Measurements from ENCODE around the gene SLC6A8.
"Not testable (repeated sequence)": the region's sequence is repeated elsewhere in the genome, so short reads cannot be mapped to it uniquely, and the experiment has no call there.

The SLC6A8 gene

GRCh38 chrX:153672531-153673427 is 14.9 kb upstream of the SLC6A8 start:
- DNase-seq: no peak

- no peak for DNase-seq
These were observed 14.1 kb upstream of the SLC6A8 start, which contains the start of gene PNCK for GRCh38 chrX:153673428-153674218. Gene PNCK, minus strand, starts transcription at chrX:153673813. Its CDS starts 737 bp downstream, at chrX:153673076.

DNA sequence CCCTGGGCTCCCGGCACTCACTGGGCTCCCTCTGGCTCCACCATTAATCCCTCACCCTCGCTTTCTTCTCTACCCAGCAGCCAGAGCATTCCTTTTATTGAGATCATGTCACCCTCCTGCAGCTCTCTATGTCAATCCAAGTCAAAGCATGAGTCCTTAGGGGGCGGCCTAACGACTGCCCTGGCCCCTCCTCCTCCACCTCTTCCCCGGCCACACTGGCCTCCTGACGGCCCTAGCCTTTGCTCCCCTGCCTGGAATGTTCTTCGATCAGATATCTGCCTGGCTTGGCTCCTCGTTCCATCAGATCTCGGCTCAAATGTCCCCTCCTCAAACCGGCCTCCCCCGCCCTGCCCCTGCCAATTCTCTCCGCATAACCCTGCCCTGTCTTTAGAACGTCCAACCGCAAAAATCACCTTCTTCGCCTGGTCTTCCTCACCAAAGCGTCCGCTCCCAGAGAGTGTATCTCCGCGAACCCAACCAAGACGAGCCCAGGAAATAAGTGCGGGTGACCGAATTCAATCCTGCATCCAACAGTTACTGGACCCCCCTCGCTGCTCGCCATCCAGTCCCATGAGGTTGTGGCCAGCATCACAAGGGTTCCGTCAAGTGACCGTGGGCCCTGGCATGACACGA is 13.4 kb upstream of the SLC6A8 start:
- no peak for DNase-seq

DNA sequence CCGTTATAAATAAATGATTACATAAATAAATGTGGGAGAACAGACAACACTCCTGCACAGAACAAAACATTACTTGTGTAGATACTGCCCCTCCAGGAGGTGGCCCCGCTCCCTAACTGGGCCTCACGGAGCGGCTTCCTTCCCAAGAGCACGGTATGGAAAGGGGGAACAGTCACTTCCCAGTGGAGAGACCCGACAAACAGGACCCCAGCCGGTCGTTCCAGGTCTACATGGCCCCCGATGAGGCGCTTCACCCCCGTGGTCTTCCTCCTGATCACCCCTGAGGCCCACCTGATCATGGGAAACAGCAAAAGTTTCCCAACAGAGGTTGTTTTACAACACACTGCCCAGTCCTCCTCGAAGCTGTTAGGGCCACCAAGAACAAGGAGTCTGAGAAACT is 6.6 kb upstream of the SLC6A8 start:
- no peak for DNase-seq

GRCh38 chrX:153683486-153683885 is 4.2 kb upstream of the SLC6A8 start:
- not testable (repeated sequence) for DNase-seq

DNA sequence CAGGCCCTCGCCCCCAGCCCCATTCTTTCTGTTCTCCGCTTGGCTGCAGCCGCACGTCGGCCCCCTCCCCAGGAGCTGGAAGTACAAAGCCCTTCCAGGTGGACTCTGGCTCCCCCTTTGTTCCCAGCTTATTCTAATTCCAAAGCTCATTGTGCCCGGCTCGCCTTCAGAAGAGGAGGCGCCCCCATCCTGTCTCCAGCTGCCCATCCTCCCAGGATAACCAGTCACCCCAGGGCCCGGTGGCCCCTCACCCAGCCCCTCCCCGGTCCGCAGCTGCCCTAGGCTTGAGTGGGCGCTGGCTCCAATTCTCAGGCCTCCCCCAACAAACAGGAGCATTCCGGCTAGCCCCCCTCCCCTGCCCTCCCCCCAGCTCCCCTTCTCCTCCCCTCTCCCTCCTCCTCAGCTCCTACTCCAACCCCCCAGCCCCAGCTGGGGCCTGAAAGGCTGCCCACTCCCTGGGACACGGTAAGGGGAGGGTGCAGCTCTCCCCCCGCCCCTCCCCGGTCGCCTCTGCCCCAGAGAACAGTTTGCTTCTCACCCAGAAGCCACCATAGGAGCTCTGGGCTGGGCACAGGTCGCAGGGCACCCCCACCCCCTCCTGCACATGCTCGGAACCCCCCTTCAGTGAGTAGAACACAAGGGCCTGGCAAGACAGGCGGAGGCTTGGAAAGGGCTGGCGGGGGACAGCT is 3.1 kb upstream of the SLC6A8 start:
- DNase-seq: no peak

DNA sequence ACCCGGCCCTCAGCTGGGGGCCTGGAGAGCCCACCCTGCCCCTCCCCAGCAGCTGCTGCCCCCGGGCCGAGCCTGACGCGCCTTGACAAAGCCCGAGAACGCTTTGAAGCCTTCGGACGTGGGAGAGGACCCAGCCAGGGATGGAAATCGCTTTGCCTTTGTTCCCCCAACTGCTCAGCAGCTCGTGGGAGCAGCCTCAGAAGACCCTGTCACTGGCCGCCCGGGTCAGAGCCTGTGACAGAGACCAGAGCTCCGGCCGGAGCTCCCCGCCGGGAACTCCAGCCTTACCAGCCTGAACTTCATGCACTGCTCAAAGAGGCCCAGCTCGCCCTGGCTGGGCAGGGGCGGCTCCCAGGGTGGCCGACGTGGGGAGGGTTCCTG is 2.6 kb upstream of the SLC6A8 start:
- no peak for DNase-seq

DNA sequence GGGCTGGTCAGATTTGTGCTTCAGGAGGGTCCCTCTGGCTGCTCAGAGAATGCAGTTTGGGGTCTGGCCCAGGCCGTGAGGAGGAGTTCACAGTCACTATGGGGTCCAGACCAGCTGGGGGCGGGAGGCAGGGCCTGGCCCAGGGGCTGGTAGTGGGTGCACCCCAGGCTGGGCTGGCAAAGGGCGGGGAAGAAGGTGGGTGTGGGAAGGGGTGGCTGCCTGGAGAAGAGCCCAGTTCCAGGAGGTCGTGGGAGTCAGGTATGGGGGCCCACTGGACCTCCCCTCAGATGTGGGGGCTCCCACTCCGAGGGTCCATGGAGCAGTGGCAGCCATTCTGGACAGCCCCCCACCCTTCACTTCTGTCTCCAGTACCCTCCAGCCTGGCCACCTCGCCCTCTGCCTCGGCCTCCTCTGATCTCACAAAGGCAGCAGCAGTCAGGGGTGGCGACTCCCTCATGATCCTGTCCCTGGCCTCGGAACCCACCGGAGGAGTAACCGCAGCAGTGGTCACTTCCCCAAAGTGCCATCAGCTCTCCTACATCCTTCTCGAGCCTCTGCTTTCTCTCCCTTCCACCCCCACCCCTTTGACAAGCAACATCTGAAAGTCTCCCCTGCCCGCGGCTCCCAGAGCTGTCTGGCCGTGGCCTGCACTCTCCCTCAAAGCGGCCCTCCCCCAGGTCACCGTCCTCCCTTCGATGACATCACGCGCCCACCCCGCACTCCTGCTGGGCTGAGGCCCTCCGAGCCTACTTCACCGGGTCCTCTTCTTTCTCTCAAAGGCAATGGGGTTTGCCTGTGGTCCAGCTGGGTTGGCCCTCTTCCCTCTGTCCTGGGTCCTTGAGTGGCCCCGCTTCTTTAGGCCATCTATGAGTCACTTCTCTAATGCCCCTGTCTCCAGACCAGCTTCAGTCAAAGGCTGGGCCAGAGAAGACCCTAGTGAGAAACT is 1.7 kb upstream of the SLC6A8 start:
- no peak for DNase-seq

- DNase-seq: no peak
These were observed 1.0 kb upstream of the SLC6A8 start for GRCh38 chrX:153686711-153687110.

DNA sequence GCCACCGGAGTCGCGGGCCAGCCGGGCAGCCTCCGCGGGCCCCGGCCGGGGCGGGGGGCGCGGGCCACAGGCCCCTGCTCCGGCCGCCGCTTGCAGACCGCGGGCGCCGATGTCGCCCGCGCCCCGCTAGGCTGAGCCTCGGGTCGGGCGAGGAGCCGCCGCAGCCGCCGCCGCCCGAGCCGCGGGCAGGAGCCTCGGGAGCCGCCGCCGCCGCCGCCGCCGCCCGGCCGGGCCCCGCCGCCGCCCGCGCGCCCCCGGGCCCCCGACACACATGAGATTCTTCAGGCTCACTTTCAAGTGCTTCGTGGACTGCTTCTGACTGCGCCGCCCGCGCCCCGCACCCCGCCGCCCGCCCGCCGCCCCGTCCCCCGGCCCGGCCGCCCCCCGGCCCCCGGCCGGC is 345 bp downstream of the SLC6A8 start:
- no peak for DNase-seq

GRCh38 chrX:153688506-153688905 is 780 bp downstream of the SLC6A8 start:
- no peak for DNase-seq

DNA sequence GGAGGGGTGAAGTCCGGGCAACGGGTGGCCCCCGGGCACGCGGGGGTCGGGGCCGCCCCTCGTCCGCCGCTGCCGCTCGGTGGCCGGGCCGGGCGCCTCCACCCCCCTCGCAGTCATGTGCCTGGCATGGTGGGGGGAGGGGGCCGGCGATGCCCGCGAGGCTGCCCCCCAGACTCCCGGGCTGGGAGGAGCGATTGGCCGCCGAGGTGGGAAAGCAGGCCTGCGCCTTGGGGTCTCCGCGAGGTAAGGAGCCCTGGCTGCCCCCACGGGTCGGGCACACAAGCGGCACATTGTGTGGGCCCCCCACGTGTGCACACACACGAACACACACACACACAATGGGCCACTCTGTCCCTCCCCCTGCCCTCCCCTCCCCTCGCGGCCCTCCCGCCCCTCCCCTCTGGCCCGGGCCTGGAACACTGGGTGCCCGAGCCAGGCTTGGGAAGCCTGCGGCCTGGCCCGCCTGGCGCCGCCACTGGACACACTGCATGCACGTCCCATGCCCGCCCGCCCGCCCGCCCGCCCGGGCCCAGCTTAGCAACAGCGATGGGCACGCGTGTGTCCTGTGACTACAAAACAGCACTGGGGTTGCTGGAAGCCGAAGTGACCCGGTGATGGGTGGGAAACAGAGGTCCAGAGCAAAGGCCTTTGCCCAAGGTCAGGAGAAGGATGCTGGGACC is 1.3 kb downstream of the SLC6A8 start:
- no peak for DNase-seq

DNA sequence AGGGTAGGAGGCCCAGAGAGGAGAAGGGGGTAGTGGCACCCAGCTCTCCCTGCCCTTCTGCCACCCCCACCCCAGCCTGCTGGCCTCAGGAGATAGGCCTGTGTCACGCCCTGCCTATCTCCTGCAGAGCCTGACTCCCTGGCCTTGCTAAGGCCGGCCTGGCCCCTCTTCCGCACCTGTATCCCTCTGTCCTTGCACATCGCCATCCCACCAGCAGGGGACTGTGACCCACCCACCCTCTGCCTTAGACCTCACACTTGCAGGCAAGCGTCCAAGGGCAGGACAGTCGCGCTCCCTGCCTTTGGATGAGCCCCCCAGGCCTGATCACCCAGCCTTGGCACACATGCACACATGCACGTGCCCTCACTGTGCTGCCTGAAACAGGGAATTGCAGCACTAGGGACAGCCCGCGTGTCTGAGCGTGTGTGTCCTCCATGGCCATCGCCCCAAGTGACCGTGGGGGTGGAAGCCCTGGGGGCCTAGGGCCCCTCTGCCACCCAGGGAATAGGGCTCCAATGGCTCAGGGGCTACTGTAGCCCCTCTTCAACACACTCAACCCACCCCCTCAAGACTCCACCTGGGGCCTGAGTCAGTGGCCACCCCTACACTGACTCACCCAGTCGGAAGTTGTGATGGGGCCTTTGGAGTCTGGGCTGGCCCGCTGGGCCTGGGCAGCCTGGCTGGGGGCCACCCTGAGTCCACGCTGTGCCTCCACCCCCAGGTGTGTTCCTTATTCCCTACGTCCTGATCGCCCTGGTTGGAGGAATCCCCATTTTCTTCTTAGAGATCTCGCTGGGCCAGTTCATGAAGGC is 2.1 kb downstream of the SLC6A8 start:
- no peak for DNase-seq

- no peak for DNase-seq
These were observed 2.7 kb downstream of the SLC6A8 start for GRCh38 chrX:153690466-153690865.

DNA sequence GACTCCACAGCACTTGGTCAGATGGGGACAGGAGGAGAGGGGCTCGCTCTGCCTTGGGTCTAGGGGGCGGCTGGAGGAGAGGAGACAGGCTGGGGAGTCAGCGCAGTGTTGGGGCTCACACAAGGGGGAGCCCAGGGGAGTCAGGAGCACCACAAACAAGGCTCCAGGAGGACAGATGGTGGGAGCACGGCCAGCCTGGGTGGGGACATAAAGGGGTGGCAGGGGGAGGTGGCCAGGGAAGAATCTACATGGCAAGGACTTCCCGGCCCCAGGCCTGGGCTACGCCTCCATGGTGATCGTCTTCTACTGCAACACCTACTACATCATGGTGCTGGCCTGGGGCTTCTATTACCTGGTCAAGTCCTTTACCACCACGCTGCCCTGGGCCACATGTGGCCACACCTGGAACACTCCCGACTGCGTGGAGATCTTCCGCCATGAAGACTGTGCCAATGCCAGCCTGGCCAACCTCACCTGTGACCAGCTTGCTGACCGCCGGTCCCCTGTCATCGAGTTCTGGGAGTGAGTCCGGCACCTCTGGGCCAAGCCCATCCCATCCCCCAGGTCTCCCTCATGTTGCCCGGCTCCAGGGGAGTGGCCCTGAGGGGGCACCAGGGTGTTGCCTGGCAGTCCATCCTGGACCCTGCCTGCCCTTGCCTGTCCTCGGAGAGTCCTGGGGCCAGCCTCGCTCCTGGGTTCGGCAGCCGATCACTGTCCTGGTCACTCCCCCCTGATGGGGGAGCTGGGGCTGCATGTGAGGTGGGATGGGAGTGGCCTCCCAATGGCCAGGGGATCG is 3.5 kb downstream of the SLC6A8 start:
- not testable (repeated sequence) for DNase-seq

DNA sequence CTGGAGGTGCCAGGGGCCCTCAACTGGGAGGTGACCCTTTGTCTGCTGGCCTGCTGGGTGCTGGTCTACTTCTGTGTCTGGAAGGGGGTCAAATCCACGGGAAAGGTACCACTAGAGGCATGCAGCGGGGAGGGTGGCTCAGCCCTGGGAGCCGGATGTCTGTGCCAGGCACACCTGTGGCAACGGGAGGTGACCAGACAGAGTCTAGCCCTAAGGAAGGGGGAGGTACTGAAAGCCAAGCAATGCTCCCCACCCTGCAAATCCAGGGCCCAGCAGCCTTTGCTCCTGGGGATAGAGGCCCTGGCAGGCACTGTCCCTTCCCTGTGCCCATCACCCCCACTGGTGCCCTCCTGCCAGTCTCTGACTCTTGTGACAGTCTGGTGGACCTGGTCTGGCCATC is 4.3 kb downstream of the SLC6A8 start:
- no peak for DNase-seq

DNA sequence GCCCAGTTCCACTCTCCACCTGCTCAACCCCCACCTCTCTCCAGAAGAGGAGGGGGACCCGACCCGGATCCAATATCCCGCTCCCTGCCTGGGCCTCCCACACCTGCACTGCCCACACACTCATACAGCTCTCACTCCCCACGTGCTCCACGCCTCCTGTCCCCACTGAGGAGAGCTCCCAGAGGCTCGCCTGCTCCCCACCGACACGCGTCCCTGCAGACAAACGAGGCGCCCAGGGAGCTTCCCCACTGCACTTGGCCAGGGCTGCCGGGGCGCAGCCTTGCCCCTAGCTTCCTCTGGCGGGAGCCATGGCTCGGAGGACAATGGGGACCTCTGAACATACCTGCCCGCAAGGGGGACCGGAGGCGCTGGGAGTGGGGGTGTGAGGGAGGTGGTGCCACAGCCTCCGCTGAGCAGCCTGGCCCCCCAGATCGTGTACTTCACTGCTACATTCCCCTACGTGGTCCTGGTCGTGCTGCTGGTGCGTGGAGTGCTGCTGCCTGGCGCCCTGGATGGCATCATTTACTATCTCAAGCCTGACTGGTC is 5.0 kb downstream of the SLC6A8 start:
- no peak for DNase-seq

- no peak for DNase-seq
These were observed 5.7 kb downstream of the SLC6A8 start for GRCh38 chrX:153693216-153694086.

All from CD4-positive, alpha-beta T cell treated with Interleukin-17A for 1 hour (primary cell).